ENCODE results near the gene SCN5A.

GRCh38 chr3:38576131-38576525, 73.4 kb downstream of the SCN5A start:
- TF ChIP-seq BHLHE40 (IDR thresholded peaks at IDR 0.05; ENCODE audit: borderline replicate concordance) (no peak), TARDBP (IDR thresholded peaks at IDR 0.05) (no peak), PKNOX1 (IDR thresholded peaks at IDR 0.05) (no peak), FOXM1 (IDR thresholded peaks at IDR 0.05; ENCODE audit: borderline replicate concordance) (no peak)

Data from HEK293T (cell line).